A549 (cell line): ENCODE results near the gene CHCHD6. TPM values are rescaled to one million over a fixed set of nuclear protein-coding genes. Genes with fewer than 3 reads are reported as not detected.

Experiments
- ATAC-seq, 2 experiments: fragments of 200-7000 bp in 1 of 2; fragments of >200 bp in 1 of 2; cut with Nextera tagmentation in 1 of 2; cut with Tn5 transposase in 1 of 2; 3 replicates each; pipeline versions ENCODE4 v1.8.0 to v1.9.1; 2018 to 2020; ENCODE audit warnings: mild to moderate bottlenecking in 1 of 2, moderate library complexity in 1 of 2
- CTCF ChIA-PET: fragments of 300-600 bp; sonication (Branson Sonifier 250); formaldehyde crosslinking; extraction: SDS; loops from one replicate; lab custom pipeline; 2021; ENCODE audit warnings: antibody characterized with exemption, inconsistent platforms; lab: Yijun Ruan, JAX
- POLR2A ChIA-PET: fragments of 350-600 bp; formaldehyde crosslinking; extraction: SDS; loops from one replicate; lab custom pipeline; 2021; ENCODE audit warnings: antibody characterized with exemption, inconsistent platforms; lab: Yijun Ruan, JAX
- DNase-seq, 2 experiments: peaks; one replicate each; pipeline versions ENCODE4 v3.0.0 to v3.0.0-alpha.2; 2011 to 2016; ENCODE audit warnings: low read depth in 1 of 2, low spot score in 1 of 2
- FAIRE-seq: peaks from 2 replicates; lab custom pipeline; 2011; peaks lifted over from hg19 to GRCh38; lab: Jason Lieb, UNC
- H3K27ac ChIP-seq, 2 experiments: fragments of >200 bp; sonication (Bioruptor Twin); formaldehyde crosslinking; 3 replicates each; pipeline ENCODE4 v1.5.1; 2016 to 2017
- H3K4me1 ChIP-seq: fragments of >200 bp; sonication (Bioruptor Twin); formaldehyde crosslinking; 3 replicates; pipeline ENCODE4 v1.6.1; 2016
- H3K4me2 ChIP-seq: fragments of >200 bp; sonication (Bioruptor Twin); formaldehyde crosslinking; 3 replicates; pipeline ENCODE4 v1.6.1; 2016
- H3K4me3 ChIP-seq: fragments of >200 bp; sonication (Bioruptor Twin); formaldehyde crosslinking; 3 replicates; pipeline ENCODE4 v1.5.1; 2016
- H3K9me3 ChIP-seq: fragments of >200 bp; sonication (Bioruptor Twin); formaldehyde crosslinking; 3 replicates; pipeline ENCODE4 v1.6.1; 2016
- CHD2 ChIP-seq: fragments of 150-350 bp; IDR thresholded peaks from 2 replicates; pipeline ENCODE4 v1.6.1; 2014; ENCODE audit warnings: low read length; ENCODE audit not compliant: partially characterized antibody
- CHD4 ChIP-seq: fragments of 200-600 bp; sonication (generic); IDR thresholded peaks from 2 replicates; pipeline ENCODE4 v1.6.1; 2016; ENCODE audit warnings: antibody characterized with exemption, mild to moderate bottlenecking, borderline replicate concordance
- FOSL2 ChIP-seq, 2 experiments: fragments of 450-650 bp in 1 of 2; fragments of >200 bp in 1 of 2; sonication (Bioruptor Twin) in 1 of 2; formaldehyde crosslinking; IDR thresholded peaks; 2 replicates each; pipeline versions ENCODE4 v1.5.0 to v1.6.1; 2016 to 2020; ENCODE audit warnings: mild to moderate bottlenecking in 1 of 2, moderate library complexity in 1 of 2
- HDAC2 ChIP-seq: fragments of 200-600 bp; sonication (generic); IDR thresholded peaks from 2 replicates; pipeline ENCODE4 v1.6.1; 2016
- HOXB13 ChIP-seq: fragments of 250-450 bp; sonication (Bioruptor Pico); IDR thresholded peaks from 2 replicates; pipeline ENCODE4 v1.5.0; 2020; ENCODE audit warnings: low read depth, mild to moderate bottlenecking, moderate library complexity
- HOXB5 ChIP-seq: fragments of 250-450 bp; sonication (Bioruptor Pico); IDR thresholded peaks from 2 replicates; pipeline ENCODE4 v1.5.0; 2020; ENCODE audit warnings: mild to moderate bottlenecking, moderate library complexity
- JUNB ChIP-seq: fragments of >200 bp; sonication (Bioruptor Twin); formaldehyde crosslinking; IDR thresholded peaks from 2 replicates; pipeline ENCODE4 v1.6.1; 2016
- KDM1A ChIP-seq: fragments of 200-600 bp; sonication (generic); IDR thresholded peaks from 2 replicates; pipeline ENCODE4 v1.6.1; 2016; ENCODE audit warnings: low read depth, mild to moderate bottlenecking
- KDM5A ChIP-seq: fragments of 200-600 bp; sonication (generic); IDR thresholded peaks from 2 replicates; pipeline ENCODE4 v1.6.1; 2016; ENCODE audit warnings: antibody characterized with exemption, mild to moderate bottlenecking
- NFE2L2 ChIP-seq: fragments of 150-350 bp; conservative IDR thresholded peaks from 2 replicates; pipeline ENCODE4 v1.6.1; 2014; ENCODE audit warnings: low read length
- RAD21 ChIP-seq, 2 experiments: fragments of >200 bp in 1 of 2; sonication (Bioruptor Twin) in 1 of 2; formaldehyde crosslinking in 1 of 2; IDR thresholded peaks in 1 of 2; conservative IDR thresholded peaks in 1 of 2; 2 replicates in 1 of 2; 3 replicates in 1 of 2; pipeline ENCODE4 v1.6.1; 2012 to 2018; ENCODE audit warnings: inconsistent platforms in 1 of 2
- RNF2 ChIP-seq: fragments of 200-600 bp; sonication (generic); IDR thresholded peaks from 2 replicates; pipeline ENCODE4 v1.6.1; 2016; ENCODE audit warnings: low read depth, mild to moderate bottlenecking, antibody characterized with exemption, moderate library complexity, borderline replicate concordance
- SMC3 ChIP-seq: fragments of >200 bp; sonication (Bioruptor Twin); formaldehyde crosslinking; IDR thresholded peaks from 3 replicates; pipeline ENCODE4 v1.6.1; 2018; ENCODE audit warnings: inconsistent platforms
- TFCP2L1 ChIP-seq: fragments of 250-450 bp; sonication (Bioruptor Pico); IDR thresholded peaks from 2 replicates; pipeline ENCODE4 v1.5.0; 2021; ENCODE audit warnings: mild to moderate bottlenecking
- WGBS: methylation state at CpG from one replicate; pipeline ENCODE4 v1.1.6; 2017; ENCODE audit errors: missing lambda C conversion rate; 5-methylcytosine and 5-hydroxymethylcytosine counted together
- polyA plus RNA-seq, 4 experiments: library from polyadenylated mRNA; depleted of rRNA in 3 of 4; stranded (reverse); fragments of >200 nt; fragmentation: RNase III in 1 of 4; extraction: RNeasy Plus Mini Kit Qiagen cat#74134 plus additional on column Dnase treatment in 1 of 4; gene quantifications; 2 replicates in 3 of 4; 3 replicates in 1 of 4; pipeline ENCODE4 v1.2.3, GENCODE V29; 2011 to 2017
- TF ChIP-seq, protein P1 (sequence below): IDR thresholded peaks from 2 replicates; pipeline ENCODE4 v1.6.1; 2012
- TF ChIP-seq, protein P2 (sequence below): fragments of 250-450 bp; sonication (Bioruptor Pico); IDR thresholded peaks from 2 replicates; pipeline ENCODE4 v1.5.0; 2021; ENCODE audit warnings: mild to moderate bottlenecking, moderate library complexity, borderline replicate concordance
- TF ChIP-seq, protein P3 (sequence below): fragments of 450-650 bp; IDR thresholded peaks from 2 replicates; pipeline ENCODE4 v1.6.1; 2014; ENCODE audit warnings: antibody characterized with exemption
- TF ChIP-seq, protein P4 (sequence below): fragments of >200 bp; sonication (Bioruptor Twin); formaldehyde crosslinking; IDR thresholded peaks from 3 replicates; pipeline ENCODE4 v1.6.1; 2016

The CHCHD6 gene
- polyA plus RNA-seq, 2 of the 4 experiments (the other 2 are of a cell fraction): 15.0 to 18.1 TPM

- no peak for ATAC-seq
- CTCF ChIA-PET: no interaction called here
- H3K4me2 ChIP-seq: no peak overlapping the region
- DNase-seq: no peak
- WGBS: 92% methylated on average over 6 of the region's 6 CpGs
- no peaks in the 10 kb centered on the region for H3K9me3 ChIP-seq
- no peak overlapping the region for H3K27ac ChIP-seq
- FAIRE-seq: no peak
- POLR2A ChIA-PET: no interaction called here
- TF ChIP-seq TFCP2L1 (CRISPR knock-in tag): no peak
- TF ChIP-seq, protein P1, sequence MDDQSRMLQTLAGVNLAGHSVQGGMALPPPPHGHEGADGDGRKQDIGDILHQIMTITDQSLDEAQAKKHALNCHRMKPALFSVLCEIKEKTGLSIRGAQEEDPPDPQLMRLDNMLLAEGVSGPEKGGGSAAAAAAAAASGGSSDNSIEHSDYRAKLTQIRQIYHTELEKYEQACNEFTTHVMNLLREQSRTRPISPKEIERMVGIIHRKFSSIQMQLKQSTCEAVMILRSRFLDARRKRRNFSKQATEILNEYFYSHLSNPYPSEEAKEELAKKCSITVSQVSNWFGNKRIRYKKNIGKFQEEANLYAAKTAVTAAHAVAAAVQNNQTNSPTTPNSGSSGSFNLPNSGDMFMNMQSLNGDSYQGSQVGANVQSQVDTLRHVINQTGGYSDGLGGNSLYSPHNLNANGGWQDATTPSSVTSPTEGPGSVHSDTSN: no peak
- TF ChIP-seq HOXB5 (CRISPR knock-in tag): no peak
- no peak for TF ChIP-seq FOSL2 (IDR thresholded peaks at IDR 0.05)
- no peak for TF ChIP-seq FOSL2 (CRISPR knock-in tag; IDR thresholded peaks at IDR 0.05)
- H3K4me1 ChIP-seq: peaks cover 6% of the 10 kb centered on the region; the same call in 1 of the 3 replicates
- no peak overlapping the region for H3K4me3 ChIP-seq
Observed at GRCh38 chr3:126816298-126816697, 112.3 kb downstream of the CHCHD6 start.

- no peak overlapping the region for H3K4me3 ChIP-seq
- ATAC-seq (no peak), FAIRE-seq (no peak), DNase-seq (no peak)
- 94% methylated on average over 6 of the region's 6 CpGs for WGBS
- ChIA-PET CTCF (interaction anchor here (0.7 kb wide), 1 partner anchor 363 kb away, joined by 3 read pairs; no protein-coding TSS in a partner anchor), POLR2A (no interaction called here)
- no peaks in the 10 kb centered on the region for H3K4me1 ChIP-seq
- H3K4me2 ChIP-seq: no peak overlapping the region
- TF ChIP-seq, protein P2, sequence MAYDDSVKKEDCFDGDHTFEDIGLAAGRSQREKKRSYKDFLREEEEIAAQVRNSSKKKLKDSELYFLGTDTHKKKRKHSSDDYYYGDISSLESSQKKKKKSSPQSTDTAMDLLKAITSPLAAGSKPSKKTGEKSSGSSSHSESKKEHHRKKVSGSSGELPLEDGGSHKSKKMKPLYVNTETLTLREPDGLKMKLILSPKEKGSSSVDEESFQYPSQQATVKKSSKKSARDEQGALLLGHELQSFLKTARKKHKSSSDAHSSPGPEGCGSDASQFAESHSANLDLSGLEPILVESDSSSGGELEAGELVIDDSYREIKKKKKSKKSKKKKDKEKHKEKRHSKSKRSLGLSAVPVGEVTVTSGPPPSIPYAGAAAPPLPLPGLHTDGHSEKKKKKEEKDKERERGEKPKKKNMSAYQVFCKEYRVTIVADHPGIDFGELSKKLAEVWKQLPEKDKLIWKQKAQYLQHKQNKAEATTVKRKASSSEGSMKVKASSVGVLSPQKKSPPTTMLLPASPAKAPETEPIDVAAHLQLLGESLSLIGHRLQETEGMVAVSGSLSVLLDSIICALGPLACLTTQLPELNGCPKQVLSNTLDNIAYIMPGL (CRISPR knock-in tag): no peak
- TF ChIP-seq, protein P3, sequence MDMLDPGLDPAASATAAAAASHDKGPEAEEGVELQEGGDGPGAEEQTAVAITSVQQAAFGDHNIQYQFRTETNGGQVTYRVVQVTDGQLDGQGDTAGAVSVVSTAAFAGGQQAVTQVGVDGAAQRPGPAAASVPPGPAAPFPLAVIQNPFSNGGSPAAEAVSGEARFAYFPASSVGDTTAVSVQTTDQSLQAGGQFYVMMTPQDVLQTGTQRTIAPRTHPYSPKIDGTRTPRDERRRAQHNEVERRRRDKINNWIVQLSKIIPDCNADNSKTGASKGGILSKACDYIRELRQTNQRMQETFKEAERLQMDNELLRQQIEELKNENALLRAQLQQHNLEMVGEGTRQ: no peak
- TF ChIP-seq NFE2L2 (no peak), RAD21 (conservative IDR thresholded peaks at IDR 0.05 in 1 of 2, IDR thresholded peaks at IDR 0.05 in 1 of 2) (no peak), JUNB (no peak), KDM5A (no peak), HOXB13 (CRISPR knock-in tag) (no peak), KDM1A (no peak), CHD4 (no peak), CHD2 (no peak), FOSL2 (IDR thresholded peaks at IDR 0.05) (no peak), FOSL2 (CRISPR knock-in tag; IDR thresholded peaks at IDR 0.05) (no peak), SMC3 (no peak), HDAC2 (no peak), RNF2 (no peak)
- TF ChIP-seq, protein P4, sequence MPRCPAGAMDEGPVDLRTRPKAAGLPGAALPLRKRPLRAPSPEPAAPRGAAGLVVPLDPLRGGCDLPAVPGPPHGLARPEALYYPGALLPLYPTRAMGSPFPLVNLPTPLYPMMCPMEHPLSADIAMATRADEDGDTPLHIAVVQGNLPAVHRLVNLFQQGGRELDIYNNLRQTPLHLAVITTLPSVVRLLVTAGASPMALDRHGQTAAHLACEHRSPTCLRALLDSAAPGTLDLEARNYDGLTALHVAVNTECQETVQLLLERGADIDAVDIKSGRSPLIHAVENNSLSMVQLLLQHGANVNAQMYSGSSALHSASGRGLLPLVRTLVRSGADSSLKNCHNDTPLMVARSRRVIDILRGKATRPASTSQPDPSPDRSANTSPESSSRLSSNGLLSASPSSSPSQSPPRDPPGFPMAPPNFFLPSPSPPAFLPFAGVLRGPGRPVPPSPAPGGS: no peak
- TF ChIP-seq, protein P1: no peak
- no peaks in the 10 kb centered on the region for H3K9me3 ChIP-seq
- H3K27ac ChIP-seq: no peak overlapping the region
Observed at GRCh38 chr3:126816986-126817777, 113.1 kb downstream of the CHCHD6 start.
